Peyer's patch (tissue), 4 donors: ENCODE measurements around the gene C1QL2.

Experiments used
- POLR2A ChIP-seq, 2 donors: fragments of 450-650 bp; IDR thresholded peaks; one replicate each; pipeline ENCODE4 v1.5.1; 2017; ENCODE audit warnings: antibody characterized with exemption in 2 of 2, mild to moderate bottlenecking in 2 of 2, moderate library complexity in 2 of 2
- TF ChIP-seq, protein P1 (sequence below), 6 experiments: fragments of 450-650 bp in 4 of 6; fragments of 200-600 bp in 2 of 6; sonication (generic) in 1 of 6; IDR thresholded peaks; one replicate each; pipeline ENCODE4 v1.5.1; 2017 to 2019; ENCODE audit warnings: antibody characterized with exemption in 6 of 6, mild to moderate bottlenecking in 3 of 6, moderate library complexity in 1 of 6

DNA sequence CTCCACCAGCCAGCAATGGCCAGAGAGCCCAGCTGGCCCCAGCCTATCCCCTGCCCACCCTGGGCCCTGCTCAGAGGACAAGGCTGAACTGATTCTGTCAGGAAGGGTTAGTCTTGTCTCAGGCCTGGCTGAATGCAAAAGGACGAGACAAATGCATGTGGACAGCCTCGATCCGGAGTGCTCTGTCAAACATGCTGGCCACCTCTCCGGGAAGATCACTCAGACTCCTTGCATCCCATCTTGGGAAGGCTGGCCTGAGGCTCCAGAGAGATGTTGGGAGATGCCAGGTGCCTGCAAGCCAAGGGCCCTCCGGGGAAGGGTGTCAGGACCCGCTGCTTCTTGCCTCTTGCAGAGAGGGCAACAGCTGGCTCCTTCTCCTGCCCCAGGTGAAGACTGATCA is 20.2 kb upstream of the C1QL2 start:
- no peak for TF ChIP-seq POLR2A (IDR thresholded peaks at IDR 0.05)
- TF ChIP-seq, protein P1, sequence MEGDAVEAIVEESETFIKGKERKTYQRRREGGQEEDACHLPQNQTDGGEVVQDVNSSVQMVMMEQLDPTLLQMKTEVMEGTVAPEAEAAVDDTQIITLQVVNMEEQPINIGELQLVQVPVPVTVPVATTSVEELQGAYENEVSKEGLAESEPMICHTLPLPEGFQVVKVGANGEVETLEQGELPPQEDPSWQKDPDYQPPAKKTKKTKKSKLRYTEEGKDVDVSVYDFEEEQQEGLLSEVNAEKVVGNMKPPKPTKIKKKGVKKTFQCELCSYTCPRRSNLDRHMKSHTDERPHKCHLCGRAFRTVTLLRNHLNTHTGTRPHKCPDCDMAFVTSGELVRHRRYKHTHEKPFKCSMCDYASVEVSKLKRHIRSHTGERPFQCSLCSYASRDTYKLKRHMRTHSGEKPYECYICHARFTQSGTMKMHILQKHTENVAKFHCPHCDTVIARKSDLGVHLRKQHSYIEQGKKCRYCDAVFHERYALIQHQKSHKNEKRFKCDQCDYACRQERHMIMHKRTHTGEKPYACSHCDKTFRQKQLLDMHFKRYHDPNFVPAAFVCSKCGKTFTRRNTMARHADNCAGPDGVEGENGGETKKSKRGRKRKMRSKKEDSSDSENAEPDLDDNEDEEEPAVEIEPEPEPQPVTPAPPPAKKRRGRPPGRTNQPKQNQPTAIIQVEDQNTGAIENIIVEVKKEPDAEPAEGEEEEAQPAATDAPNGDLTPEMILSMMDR (IDR thresholded peaks at IDR 0.05) = no peak
